Measurements from ENCODE around the gene RAB10.
"Not testable (repeated sequence)": the region's sequence is repeated elsewhere in the genome, so short reads cannot be mapped to it uniquely, and the experiment has no call there.

Gene RAB10

GRCh38 chr2:26165403-26165802, 131.5 kb downstream of the RAB10 start:
- DNase-seq, result no peak

DNA sequence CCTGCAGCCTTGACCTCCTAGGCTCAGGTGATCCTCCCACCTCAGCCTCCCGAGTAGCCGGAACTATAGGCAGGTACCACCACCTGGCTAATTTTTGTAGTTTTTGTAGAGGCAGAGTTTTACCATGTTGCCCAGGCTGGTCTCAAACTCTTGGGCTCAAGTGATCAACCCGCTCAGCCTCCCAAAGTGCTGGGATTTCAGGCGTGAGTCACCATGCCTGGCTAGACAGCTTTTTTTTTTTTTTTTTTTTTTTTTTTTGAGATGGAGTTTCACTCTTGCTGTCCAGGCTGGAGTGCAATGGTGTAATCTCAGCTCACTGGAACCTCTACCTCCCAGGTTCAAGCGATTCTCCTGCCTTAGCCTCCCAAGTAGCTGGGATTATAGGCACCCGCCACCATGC, 132.7 kb downstream of the RAB10 start:
- DNase-seq, result not testable (repeated sequence)

GRCh38 chr2:26168785-26169184, 134.9 kb downstream of the RAB10 start:
- DNase-seq, result no peak

GRCh38 chr2:26169226-26169625, 135.3 kb downstream of the RAB10 start:
- DNase-seq, result no peak

DNA sequence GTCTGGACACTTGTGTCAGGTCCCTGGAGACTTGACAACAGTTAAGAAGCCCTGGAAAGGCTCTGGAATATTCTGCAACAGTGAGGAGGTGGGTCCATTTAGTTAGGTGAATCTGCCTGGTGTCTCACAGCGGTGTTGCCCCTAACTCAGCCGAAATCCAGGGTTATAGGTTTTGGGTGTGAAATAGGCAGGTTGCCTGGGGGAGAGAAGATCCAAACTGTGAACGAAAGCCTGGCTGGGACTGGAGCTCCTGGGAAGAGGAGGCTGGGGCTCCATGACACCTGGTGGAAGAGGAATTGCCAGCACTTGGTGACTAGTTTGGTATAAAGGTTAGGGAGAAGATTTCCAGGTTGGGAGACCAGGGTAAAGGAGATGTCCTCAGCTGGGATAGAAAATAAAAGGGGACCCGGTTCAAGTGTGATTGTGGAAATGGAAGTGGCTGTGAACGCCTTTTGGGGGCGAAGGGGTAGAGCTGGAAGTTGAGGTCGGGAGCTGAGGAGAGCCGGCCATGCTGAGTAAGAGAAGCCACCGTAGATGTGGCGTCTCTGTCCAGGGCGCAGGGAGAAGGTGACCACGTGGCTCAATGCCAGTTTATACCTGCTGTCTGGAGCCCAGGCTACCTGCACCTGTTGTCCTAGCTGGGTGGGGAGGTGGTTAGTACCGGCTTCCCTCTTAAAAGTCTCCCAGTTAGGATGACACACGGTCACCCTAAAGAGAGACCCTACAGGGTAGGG, 136.0 kb downstream of the RAB10 start:
- DNase-seq, result no peak

GRCh38 chr2:26170795-26171194, 136.9 kb downstream of the RAB10 start:
- no peak for DNase-seq

- DNase-seq, result no peak
Observed at GRCh38 chr2:26172189-26172870, 138.4 kb downstream of the RAB10 start.

DNA sequence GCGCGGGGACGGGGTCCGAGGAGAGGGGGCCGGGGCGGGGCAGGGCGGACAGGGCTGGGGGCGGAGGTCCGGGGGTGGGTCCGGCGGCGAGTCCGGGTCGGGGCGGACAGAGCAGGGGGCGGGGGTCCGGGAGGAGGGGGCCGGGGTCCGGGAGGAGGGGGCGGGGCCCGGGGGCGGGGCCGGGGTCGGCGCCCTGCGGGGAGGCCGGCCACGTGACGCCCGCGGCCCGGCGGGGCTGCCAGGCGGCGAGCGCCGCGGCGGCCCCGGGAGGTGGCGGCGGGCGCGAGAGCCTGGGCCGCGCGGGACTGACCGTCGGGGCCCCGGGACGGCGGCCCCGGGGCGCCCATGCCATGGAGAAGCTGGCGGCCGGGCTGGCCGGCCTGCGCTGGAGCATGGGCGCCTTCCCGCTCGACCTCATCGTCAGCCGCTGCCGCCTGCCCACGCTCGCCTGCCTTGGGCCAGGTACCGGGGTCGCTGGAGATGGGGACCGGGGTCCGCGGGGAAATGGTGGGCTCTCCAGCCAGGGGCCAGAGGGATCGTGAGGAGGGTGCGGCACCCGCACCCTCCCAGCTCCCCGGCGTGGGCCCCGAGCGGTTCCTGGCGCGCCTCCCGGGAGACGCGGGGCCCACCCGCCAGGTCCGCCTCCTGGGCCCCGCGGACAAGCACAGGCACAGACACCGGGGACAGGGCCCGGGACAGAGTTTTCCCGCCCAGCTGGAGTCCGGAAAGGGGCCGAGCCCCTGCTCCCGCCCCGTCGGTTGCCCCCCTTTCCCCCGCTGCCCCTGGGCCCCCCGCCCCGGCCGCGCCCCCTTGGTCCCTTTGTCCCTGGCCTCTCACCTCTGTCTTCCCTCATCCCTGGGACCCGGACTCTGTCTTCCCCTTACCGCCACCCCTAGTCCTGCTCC, 139.2 kb downstream of the RAB10 start, which contains the start of gene GAREM2:
Gene GAREM2, plus strand, starts transcription at position 218 of the 905 bp plus-strand sequence. Its CDS starts 133 bp downstream, at position 351.
- no peak for DNase-seq

- no peak for DNase-seq
Observed at GRCh38 chr2:26173776-26174482, 140.0 kb downstream of the RAB10 start.

- DNase-seq, result no peak
Observed at GRCh38 chr2:26174691-26175465, 141.0 kb downstream of the RAB10 start.

DNA sequence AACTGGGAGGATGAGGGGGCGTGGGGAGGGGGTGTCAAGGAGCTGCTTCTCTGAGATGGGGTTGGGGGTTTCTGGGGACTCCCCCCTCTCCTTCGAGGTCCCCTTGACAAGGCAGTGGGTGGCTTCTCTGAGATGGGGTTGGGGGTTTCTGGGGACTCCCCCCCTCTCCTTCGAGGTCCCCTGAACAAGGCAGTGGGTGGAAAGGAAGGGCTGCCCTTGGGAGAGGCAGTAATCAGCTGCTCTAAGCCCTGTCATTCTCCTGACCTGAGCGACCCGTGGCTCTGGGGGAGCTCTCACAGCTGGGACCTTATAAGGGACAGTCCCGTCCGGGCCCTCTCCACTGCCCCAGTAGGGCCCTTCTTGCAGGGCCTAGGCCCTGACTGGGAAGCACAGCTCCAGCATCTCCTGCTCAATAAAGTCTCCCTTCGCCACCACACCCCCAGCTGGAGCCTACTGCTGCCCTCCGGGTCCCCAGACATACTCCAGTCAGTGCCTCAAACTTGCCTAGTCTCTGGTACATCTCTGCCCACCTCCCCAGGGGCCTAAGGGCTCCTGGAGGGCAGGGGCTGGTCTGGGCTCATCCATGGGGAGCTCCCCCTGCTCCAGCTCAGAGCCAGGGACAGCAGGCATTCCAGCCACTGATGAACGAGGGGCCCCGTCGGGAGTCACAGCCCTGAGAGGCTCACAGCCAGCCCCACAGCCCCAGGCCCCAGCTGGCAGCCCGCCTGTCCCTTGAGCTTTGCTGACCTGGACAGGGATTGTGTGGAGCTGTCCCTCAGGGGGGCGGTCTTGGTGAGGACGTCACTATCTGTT, 141.8 kb downstream of the RAB10 start:
- DNase-seq, result no peak

DNA sequence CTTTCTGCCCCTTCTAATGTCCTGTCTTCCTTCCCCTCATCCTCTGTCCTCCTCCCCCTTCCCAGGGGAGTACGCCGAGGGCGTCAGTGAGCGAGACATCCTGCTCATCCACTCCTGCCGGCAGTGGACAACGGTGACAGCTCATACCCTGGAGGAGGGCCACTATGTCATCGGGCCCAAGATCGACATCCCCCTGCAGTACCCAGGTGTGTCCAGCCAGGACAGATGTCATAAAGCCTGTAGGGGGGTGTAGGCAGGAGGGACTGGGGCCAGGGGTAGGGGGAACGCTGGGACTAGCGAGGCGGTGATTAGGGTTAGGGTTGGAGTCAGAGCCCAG, 142.4 kb downstream of the RAB10 start:
- no peak for DNase-seq

- no peak for DNase-seq
Observed at GRCh38 chr2:26177122-26177521, 143.2 kb downstream of the RAB10 start.

GRCh38 chr2:26178246-26178645, 144.4 kb downstream of the RAB10 start:
- DNase-seq, result no peak

DNA sequence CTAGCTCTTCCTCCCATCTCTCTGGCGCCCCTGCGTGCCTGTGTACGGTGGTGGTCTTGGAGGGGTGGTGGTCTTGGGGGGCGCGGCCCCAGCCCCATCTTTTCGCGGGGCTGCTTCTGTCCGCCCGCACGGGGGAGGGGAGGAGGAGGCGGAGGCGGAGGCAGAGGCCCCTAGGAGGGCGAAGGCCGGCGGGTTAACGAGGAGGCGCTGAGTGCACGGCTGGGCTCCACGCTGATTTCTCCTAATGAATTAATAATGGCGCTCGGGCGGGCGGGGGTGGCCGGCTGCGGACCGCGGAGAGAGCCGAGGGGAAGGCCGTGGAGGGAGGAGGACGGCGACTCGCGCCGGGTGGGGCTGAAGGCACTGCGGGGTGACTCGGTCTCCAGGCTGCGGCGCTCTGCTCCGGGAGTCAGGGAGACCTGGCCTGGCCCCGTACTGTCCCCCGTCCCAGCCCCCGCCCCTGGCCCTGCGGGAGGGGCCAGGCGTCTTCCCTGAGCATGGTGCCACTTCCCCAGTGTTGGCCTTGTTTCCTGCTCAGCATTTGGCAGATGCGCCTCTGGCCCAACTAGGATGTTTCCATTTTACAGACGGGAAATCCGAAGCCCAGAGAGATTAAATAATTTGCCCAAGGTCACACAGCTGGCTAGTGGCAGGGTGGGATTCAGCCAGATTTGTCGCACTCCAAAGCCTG, 145.0 kb downstream of the RAB10 start:
- DNase-seq, result no peak

DNA sequence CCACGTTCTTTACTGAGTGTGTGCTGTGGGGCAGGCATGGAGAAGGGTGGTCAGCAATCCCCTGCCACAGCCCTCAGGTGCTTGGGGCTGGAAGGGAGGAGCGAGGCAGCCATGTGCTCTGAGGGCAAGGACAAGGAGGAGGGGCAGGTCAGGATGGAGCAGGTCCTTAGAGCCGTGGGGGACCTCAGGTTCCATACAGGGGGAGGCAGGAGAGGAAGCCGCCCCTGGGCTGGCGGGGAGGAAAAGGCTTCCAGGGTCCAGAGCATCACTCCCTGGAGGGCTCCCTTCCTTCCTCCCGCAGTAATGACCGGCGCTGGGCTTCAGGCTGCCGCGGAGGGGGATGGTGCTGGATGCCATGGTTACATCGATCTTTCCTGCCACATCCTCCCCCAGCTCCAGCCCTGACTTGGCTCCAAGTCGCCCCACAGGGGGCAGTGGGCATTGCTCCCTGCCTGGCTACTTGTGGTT, 145.6 kb downstream of the RAB10 start:
- no peak for DNase-seq

DNA sequence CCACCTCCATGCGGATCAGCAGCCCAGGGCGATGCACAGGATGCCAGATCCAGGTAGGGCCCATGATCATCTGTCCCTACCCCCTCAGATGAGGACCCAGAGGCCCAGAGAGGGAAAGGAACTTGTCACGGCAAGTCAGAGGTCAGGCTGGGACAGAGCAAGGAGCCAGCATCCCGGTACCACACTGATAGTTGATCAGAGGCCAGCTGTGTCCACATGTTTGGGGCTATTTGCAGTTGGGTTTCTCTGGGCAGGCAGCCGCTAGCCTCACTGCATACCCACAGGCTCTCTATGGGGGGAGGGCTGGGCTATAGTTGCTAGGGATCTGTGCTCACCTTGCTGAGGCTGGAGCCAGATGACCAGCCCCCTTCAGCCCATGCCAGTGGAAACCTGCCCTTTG, 148.6 kb downstream of the RAB10 start:
- no peak for DNase-seq

DNA sequence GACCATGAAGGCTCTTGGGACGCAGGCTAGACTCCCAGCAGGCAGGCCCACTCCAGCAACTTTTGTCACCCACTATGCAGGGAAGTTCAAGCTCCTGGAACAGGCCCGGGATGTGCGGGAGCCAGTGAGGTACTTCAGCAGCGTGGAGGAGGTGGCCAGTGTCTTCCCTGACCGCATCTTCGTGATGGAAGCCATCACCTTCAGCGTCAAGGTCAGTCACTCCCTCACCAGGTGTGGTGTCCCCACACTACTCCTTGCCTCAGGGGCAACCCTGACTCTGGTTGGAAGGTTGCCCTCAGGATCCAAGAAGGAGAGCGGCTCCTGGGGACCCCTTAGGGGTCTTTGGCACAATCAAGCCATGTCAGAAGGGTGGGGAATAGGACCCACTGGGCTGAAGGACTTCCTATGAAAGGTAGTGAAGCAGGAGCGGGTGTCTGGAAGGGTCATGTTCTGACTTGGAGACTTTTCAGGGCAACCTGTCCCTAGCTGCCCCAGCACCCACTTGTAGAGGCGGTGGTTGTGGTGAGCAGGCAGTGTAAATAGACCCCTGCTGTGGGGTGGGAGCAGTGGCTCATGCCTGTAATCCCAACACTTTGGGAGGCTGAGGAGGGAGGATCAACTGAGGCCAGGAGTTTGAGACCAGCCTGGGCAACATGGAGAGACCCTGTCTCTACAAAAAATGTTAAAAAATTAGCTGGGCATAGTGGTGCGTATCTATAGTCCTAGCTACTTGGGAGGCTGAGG, 149.2 kb downstream of the RAB10 start:
- no peak for DNase-seq

GRCh38 chr2:26184121-26184520, 150.2 kb downstream of the RAB10 start:
- no peak for DNase-seq
